Type B pancreatic cell (in vitro differentiated cells): Measurements from ENCODE around the gene OR10D3. TPM values are rescaled to one million over a fixed set of nuclear protein-coding genes. Genes with fewer than 3 reads are reported as not detected.
"Not testable (repeated sequence)": the region's sequence is repeated elsewhere in the genome, so short reads cannot be mapped to it uniquely, and the experiment has no call there.

Experiments used
- DNase-seq: peaks from one replicate; pipeline ENCODE4 v3.0.0; 2021; ENCODE audit warnings: mixed read lengths; ENCODE audit not compliant: unreplicated experiment; ENCODE audit errors: extremely low spot score
- H3K27ac Mint-ChIP-seq: 2 replicates; pipeline ENCODE4 v1.8.0; 2021; ENCODE audit warnings: mild to moderate bottlenecking, mixed read lengths
- H3K27me3 Mint-ChIP-seq: 2 replicates; pipeline ENCODE4 v1.8.0; 2021; ENCODE audit warnings: mixed read lengths
- H3K36me3 Mint-ChIP-seq: 2 replicates; pipeline ENCODE4 v1.8.0; 2021; ENCODE audit warnings: mixed read lengths
- H3K4me1 Mint-ChIP-seq: one replicate; pipeline ENCODE4 v1.8.0; 2021; ENCODE audit warnings: mixed read lengths; ENCODE audit not compliant: unreplicated experiment
- H3K4me3 Mint-ChIP-seq: 2 replicates; pipeline ENCODE4 v1.8.0; 2021; ENCODE audit warnings: mild to moderate bottlenecking, mixed read lengths
- H3K9me3 Mint-ChIP-seq: 2 replicates; pipeline ENCODE4 v1.8.0; 2021; ENCODE audit warnings: mixed read lengths
- CTCF ChIP-seq: fragments of 200-600 bp; sonication (generic); conservative IDR thresholded peaks from 2 replicates; pipeline ENCODE4 v1.5.0; 2021; ENCODE audit warnings: antibody characterized with exemption, mild to moderate bottlenecking
- total RNA-seq: library from RNA; stranded (reverse); gene quantifications from 2 replicates; pipeline ENCODE4 v1.2.1, GENCODE V29; 2021; ENCODE audit warnings: low replicate concordance

Gene OR10D3
- total RNA-seq, 1 donor from 2014 or later = not detected

DNA sequence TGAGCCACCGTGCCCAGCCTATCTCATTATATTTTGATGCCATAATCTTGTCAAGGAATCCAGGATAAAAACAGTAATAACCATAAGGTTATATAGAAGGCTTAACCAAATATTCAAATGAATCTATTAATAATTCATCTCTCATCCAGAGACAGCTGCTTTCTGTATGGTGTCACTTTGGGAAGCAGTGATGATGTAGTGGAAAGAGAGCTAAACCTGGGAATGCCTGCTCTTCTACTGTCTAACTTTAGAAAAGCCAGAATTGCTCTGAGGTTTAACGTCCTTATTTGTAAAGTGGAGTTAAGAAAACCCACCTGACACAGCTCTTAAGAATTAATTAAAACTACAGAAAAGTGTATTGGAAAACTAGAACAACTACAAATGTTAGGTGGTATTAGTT lies 29.3 kb upstream of the OR10D3 start:
- H3K4me3 Mint-ChIP-seq = no peak overlapping the region
- no peaks in the 10 kb centered on the region for H3K9me3 Mint-ChIP-seq
- H3K27me3 Mint-ChIP-seq = peaks cover 11% of the 10 kb centered on the region
- H3K4me1 Mint-ChIP-seq = no peaks in the 10 kb centered on the region
- H3K27ac Mint-ChIP-seq = no peak overlapping the region
- TF ChIP-seq CTCF = no peak
- DNase-seq = no peak
- H3K36me3 Mint-ChIP-seq = no peaks in the 10 kb centered on the region

DNA sequence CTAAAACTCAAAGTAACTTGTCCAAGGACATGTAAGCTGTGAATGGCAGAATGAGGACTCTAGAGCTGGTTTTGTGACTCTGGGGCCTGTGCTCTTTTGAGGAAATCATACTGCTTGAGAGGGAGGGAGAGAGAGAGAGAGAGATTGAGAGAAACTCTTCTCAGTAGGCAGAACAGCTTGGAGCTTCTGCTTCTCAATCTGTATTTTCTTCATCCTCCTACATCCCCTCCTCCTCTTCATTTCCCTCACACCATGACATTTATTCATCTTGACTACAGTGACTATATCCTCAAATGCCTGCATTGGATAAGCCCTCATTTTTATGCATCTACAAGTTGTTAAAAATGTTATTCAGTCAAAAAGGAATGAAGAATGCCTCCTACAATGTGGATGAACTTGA lies 23.7 kb upstream of the OR10D3 start:
- Mint-ChIP-seq H3K36me3 (no peaks in the 10 kb centered on the region), H3K27me3 (peaks cover 14% of the 10 kb centered on the region), H3K9me3 (peaks cover 5% of the 10 kb centered on the region), H3K27ac (no peak overlapping the region), H3K4me3 (no peak overlapping the region), H3K4me1 (no peaks in the 10 kb centered on the region)
- no peak for TF ChIP-seq CTCF
- no peak for DNase-seq

DNA sequence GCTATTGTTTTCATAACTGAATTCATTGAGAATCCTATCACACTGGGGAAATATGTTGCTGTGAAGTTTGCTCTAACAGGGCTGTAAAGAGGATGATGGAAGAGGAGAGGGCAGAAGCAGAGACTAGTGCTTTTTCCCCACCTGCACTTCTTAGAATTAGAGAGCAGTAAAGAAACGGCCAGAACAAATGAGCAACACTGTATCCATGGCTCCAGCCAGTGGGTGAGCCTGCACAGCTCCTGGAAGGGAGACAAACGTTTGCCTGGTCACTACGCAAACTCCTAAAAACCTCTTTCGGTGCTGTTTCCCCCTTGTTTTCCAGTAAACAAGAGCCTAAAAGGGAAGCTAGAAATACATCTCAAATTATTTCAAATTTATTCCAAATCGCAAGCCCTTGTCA lies 22.2 kb upstream of the OR10D3 start:
- peaks cover 5% of the 10 kb centered on the region for H3K9me3 Mint-ChIP-seq

GRCh38 chr11:124167826-124168231 lies 15.3 kb upstream of the OR10D3 start:
- no peak overlapping the region for H3K27ac Mint-ChIP-seq
- peaks cover 15% of the 10 kb centered on the region for H3K4me1 Mint-ChIP-seq
- no peaks in the 10 kb centered on the region for H3K27me3 Mint-ChIP-seq
- DNase-seq = no peak
- H3K4me3 Mint-ChIP-seq = no peak overlapping the region
- peaks cover 5% of the 10 kb centered on the region for H3K9me3 Mint-ChIP-seq
- no peaks in the 10 kb centered on the region for H3K36me3 Mint-ChIP-seq
- no peak for TF ChIP-seq CTCF

More for the DNA sequence above, 22.2 kb upstream of the OR10D3 start:
- Mint-ChIP-seq H3K4me1 (no peaks in the 10 kb centered on the region), H3K36me3 (no peaks in the 10 kb centered on the region), H3K4me3 (no peak overlapping the region), H3K27ac (no peak overlapping the region), H3K27me3 (peaks cover 9% of the 10 kb centered on the region)
- no peak for TF ChIP-seq CTCF
- DNase-seq = no peak

DNA sequence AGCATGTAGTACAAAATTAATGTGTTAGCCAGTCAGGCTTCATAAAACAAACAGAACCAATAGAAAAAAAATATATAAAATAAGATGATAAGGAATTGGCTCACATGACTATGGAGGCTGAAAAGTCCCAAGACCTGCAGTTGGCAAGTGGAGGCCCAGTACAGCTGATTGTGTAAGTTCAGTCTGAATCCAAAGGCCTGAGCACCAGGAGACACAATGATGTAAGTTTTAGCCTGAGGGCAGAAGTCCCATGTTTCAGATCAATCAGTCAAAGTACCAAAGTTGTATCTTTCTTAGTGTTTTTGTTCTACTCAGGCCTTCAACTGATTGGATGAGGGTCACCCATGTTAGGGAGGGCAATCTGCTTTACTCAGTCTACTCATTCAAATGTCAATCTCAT lies 14.3 kb upstream of the OR10D3 start:
- Mint-ChIP-seq H3K36me3 (no peaks in the 10 kb centered on the region), H3K27me3 (no peaks in the 10 kb centered on the region), H3K27ac (no peak overlapping the region), H3K4me1 (peaks cover 18% of the 10 kb centered on the region), H3K9me3 (peaks cover 1% of the 10 kb centered on the region), H3K4me3 (no peak overlapping the region)
- no peak for TF ChIP-seq CTCF
- DNase-seq = no peak

- H3K9me3 Mint-ChIP-seq, H3K27ac Mint-ChIP-seq, H3K36me3 Mint-ChIP-seq, DNase-seq, H3K4me3 Mint-ChIP-seq, H3K27me3 Mint-ChIP-seq: not testable (repeated sequence)
- H3K4me1 Mint-ChIP-seq = peaks cover 23% of the 10 kb centered on the region
These were observed 12.8 kb upstream of the OR10D3 start for GRCh38 chr11:124170315-124170714.
